K562 (cell line): ENCODE data around the gene SSU72. TPM values are rescaled to one million over a fixed set of nuclear protein-coding genes. Genes with fewer than 3 reads are reported as not detected.

Experiments
- ASH1L ChIP-seq: fragments of 450-650 bp; IDR thresholded peaks from 2 replicates; pipeline ENCODE4 v1.6.1; 2018; ENCODE audit warnings: borderline replicate concordance, mild to moderate bottlenecking, low read depth; ENCODE audit not compliant: partially characterized antibody
- ATF2 ChIP-seq: sonication (generic); formaldehyde crosslinking; IDR thresholded peaks from 2 replicates; pipeline ENCODE4 v1.8.1; 2022; ENCODE audit warnings: missing genetic modification reagents
- BHLHE40 ChIP-seq: IDR thresholded peaks from 2 replicates; pipeline ENCODE4 v1.6.1; 2011; ENCODE audit warnings: low read length, improper control_type of control experiment
- CBX3 ChIP-seq, 2 experiments: IDR thresholded peaks; 1 replicate in 1 of 2; 2 replicates in 1 of 2; pipeline ENCODE4 v1.6.1; 2012; ENCODE audit warnings: inconsistent platforms in 2 of 2, low read length in 2 of 2, borderline replicate concordance in 1 of 2, control low read depth in 1 of 2
- EP300 ChIP-seq: IDR thresholded peaks from 2 replicates; pipeline ENCODE4 v1.6.1; 2012; ENCODE audit warnings: low read length, improper control_type of control experiment
- FOSL1 ChIP-seq: fragments of 200-800 bp; sonication (Bioruptor generic); conservative IDR thresholded peaks from 2 replicates; pipeline ENCODE4 v1.6.1; 2016; ENCODE audit warnings: missing genetic modification characterization, missing compliant biosample characterization
- FOXP4 ChIP-seq: sonication (generic); formaldehyde crosslinking; IDR thresholded peaks from 2 replicates; pipeline ENCODE4 v1.8.0; 2022; ENCODE audit warnings: mild to moderate bottlenecking, missing genetic modification reagents, borderline replicate concordance
- HDAC1 ChIP-seq, 2 experiments: fragments of 450-650 bp; IDR thresholded peaks; 2 replicates each; pipeline ENCODE4 v1.6.1; 2016 to 2017; ENCODE audit warnings: inconsistent platforms in 1 of 2, mild to moderate bottlenecking in 1 of 2, moderate library complexity in 1 of 2
- KDM1A ChIP-seq, 2 experiments: fragments of 450-650 bp; IDR thresholded peaks; 2 replicates each; pipeline ENCODE4 v1.6.1; 2016; ENCODE audit warnings: mild to moderate bottlenecking in 2 of 2
- KLF13 ChIP-seq: fragments of 450-650 bp; IDR thresholded peaks from 2 replicates; pipeline ENCODE4 v1.6.1; 2016; ENCODE audit warnings: missing genetic modification characterization, low read depth, mild to moderate bottlenecking, missing compliant biosample characterization, moderate library complexity, borderline replicate concordance
- MEF2A ChIP-seq: IDR thresholded peaks from 2 replicates; pipeline ENCODE4 v1.6.1; 2011; ENCODE audit warnings: low read depth, mild to moderate bottlenecking, low read length, moderate library complexity; ENCODE audit not compliant: control insufficient read depth
- NCOA1 ChIP-seq: fragments of 450-650 bp; IDR thresholded peaks from 2 replicates; pipeline ENCODE4 v1.6.1; 2016; ENCODE audit warnings: low read depth
- NEUROD1 ChIP-seq: fragments of 150-350 bp; IDR thresholded peaks from 2 replicates; pipeline ENCODE4 v1.6.1; 2014; ENCODE audit warnings: borderline replicate concordance, low read length, low read depth; ENCODE audit not compliant: partially characterized antibody
- NR2C1 ChIP-seq, 2 experiments: fragments of 450-650 bp; IDR thresholded peaks; 2 replicates each; pipeline ENCODE4 v1.6.1; 2017; ENCODE audit warnings: mild to moderate bottlenecking in 2 of 2, antibody characterized with exemption in 1 of 2, inconsistent platforms in 1 of 2, missing compliant biosample characterization in 1 of 2, missing genetic modification characterization in 1 of 2
- PHTF2 ChIP-seq: fragments of 250-450 bp; sonication (Bioruptor Pico); IDR thresholded peaks from 2 replicates; pipeline ENCODE4 v1.5.0; 2021; ENCODE audit warnings: mild to moderate bottlenecking
- SNRNP70 ChIP-seq: fragments of 200-400 bp; formaldehyde crosslinking; optimal IDR thresholded peaks from 2 replicates; pipeline ENCODE3; 2017; ENCODE audit warnings: low read depth, low read length
- SRSF1 ChIP-seq: fragments of 200-400 bp; formaldehyde crosslinking; IDR thresholded peaks from 2 replicates; pipeline ENCODE4 v1.6.1; 2017; ENCODE audit warnings: mild to moderate bottlenecking, low read depth, low read length, moderate library complexity
- SRSF7 ChIP-seq: fragments of 200-400 bp; formaldehyde crosslinking; optimal IDR thresholded peaks from 2 replicates; pipeline ENCODE3; 2017; ENCODE audit warnings: mild to moderate bottlenecking, low read depth, low read length
- TAF9B ChIP-seq: fragments of 450-650 bp; IDR thresholded peaks from 2 replicates; pipeline ENCODE4 v1.6.1; 2018; ENCODE audit warnings: mild to moderate bottlenecking; ENCODE audit not compliant: partially characterized antibody
- USF2 ChIP-seq: sonication (generic); formaldehyde crosslinking; IDR thresholded peaks from 2 replicates; pipeline ENCODE4 v1.5.0; 2020; ENCODE audit warnings: missing genetic modification reagents
- XRCC5 ChIP-seq: fragments of 200-400 bp; formaldehyde crosslinking; IDR thresholded peaks from 2 replicates; pipeline ENCODE4 v1.6.1; 2017; ENCODE audit warnings: low read depth, mild to moderate bottlenecking, low read length
- ZFP30 ChIP-seq: fragments of 250-450 bp; sonication (Bioruptor Pico); IDR thresholded peaks from 2 replicates; pipeline ENCODE4 v1.8.0; 2022; ENCODE audit warnings: moderate library complexity, mild to moderate bottlenecking, inconsistent platforms, borderline replicate concordance
- ZNF124 ChIP-seq: sonication (generic); formaldehyde crosslinking; IDR thresholded peaks from 2 replicates; pipeline ENCODE4 v1.8.1; 2022; ENCODE audit warnings: missing genetic modification reagents
- ZNF197 ChIP-seq: fragments of 200-800 bp; sonication (Bioruptor generic); IDR thresholded peaks from 2 replicates; pipeline ENCODE4 v1.6.1; 2016; ENCODE audit warnings: low read depth, missing genetic modification characterization, missing compliant biosample characterization
- polyA plus RNA-seq, 8 experiments: library from polyadenylated mRNA; depleted of rRNA in 4 of 8; stranded (reverse) in 5 of 8; unstranded in 3 of 8; fragments of >200 nt; fragmentation: Nextera tagmentation in 2 of 8; fragmentation: Illumina TruSeq in 1 of 8; extraction: Ambion mirVana in 2 of 8; extraction: Trizol in 1 of 8; gene quantifications; 2 replicates each; pipeline versions ENCODE4 v1.2.1 to v1.2.3, GENCODE V29; 2011 to 2014; ENCODE audit warnings: inconsistent platforms in 1 of 8, missing spikeins in 1 of 8
- total RNA-seq, 7 experiments: library from RNA; depleted of rRNA in 6 of 7; stranded (reverse); fragments of >200 nt in 6 of 7; fragmentation: Illumina TruSeq in 2 of 7; extraction: Trizol in 2 of 7; gene quantifications; 2 replicates each; pipeline versions ENCODE4 v1.2.1 to v1.2.3, GENCODE V29; 2011 to 2021; ENCODE audit warnings: low replicate concordance in 1 of 7

Gene SSU72
- total and polyA plus RNA-seq, 9 of the 15 experiments (the other 6 are each of a cell fraction or from before 2014, with no cell fraction given) = 70.8 to 201 (median 94.6) TPM

- TF ChIP-seq NR2C1 (IDR thresholded peaks at IDR 0.05) (no peak), NR2C1 (tag; IDR thresholded peaks at IDR 0.05) (no peak), ASH1L (no peak), FOSL1 (tag) (0 out of 2 replicates have a peak, but pooled peaks have one; percentile 6), CBX3 (IDR thresholded peaks at IDR 0.05; ENCODE audit: borderline replicate concordance in 1 of 2, low read length in 2 of 2) (0 out of 3 replicates have a peak, but pooled peaks of 1 of the 2 experiments have one; percentile 18), SRSF1 (0 out of 2 replicates have a peak, but pooled peaks have one; percentile 40), PHTF2 (CRISPR knock-in tag) (no peak), SNRNP70 (no peak), KDM1A (IDR thresholded peaks at IDR 0.05) (no peak), ZNF124 (CRISPR knock-in tag) (no peak), TAF9B (no peak), ZNF197 (CRISPR knock-in tag) (peak; percentile 23; the same call in 1 of the 2 replicates), KLF13 (peak; percentile 53; the same call in 1 of the 2 replicates), FOXP4 (CRISPR knock-in tag) (no peak), ATF2 (CRISPR knock-in tag) (no peak), BHLHE40 (peak; percentile 78), MEF2A (no peak), USF2 (no peak), EP300 (0 out of 2 replicates have a peak, but pooled peaks have one; percentile 22), NCOA1 (peak; percentile 27; the same call in 1 of the 2 replicates), XRCC5 (no peak), HDAC1 (IDR thresholded peaks at IDR 0.05) (peak in 1 of 2 experiments; percentile 47; a peak in 2 of 4 replicates), ZFP30 (no peak), NEUROD1 (peak; percentile 65), SRSF7 (no peak)
These were observed 40.8 kb upstream of the SSU72 start, which contains the start of gene MIB2 (continued) for GRCh38 chr1:1615256-1616044.
